Measurements from ENCODE around the gene BCOR. TPM values are rescaled to one million over a fixed set of nuclear protein-coding genes. Genes with fewer than 3 reads are reported as not detected.
A peak's percentile ranks its signal among the peaks of the same experiment; 100 is the strongest.

BCOR gene
- total RNA-seq, result 10 to 100 TPM; 23.8 to 37.5 (median 31.1) TPM

- DNase-seq (ENCODE audit: low spot score in 2 of 2), result peak; percentile 42 to 93
- peak within 1 kb of the TSS; percentile 53 for H3K4me3 ChIP-seq (ENCODE audit: low read depth, poor library complexity, severe bottlenecking)
- 1% methylated on average over 76 of the region's 98 CpGs; no CpG with 5 or more reads in 1 of the 2 donors for WGBS, 2 donors
- intact Hi-C loops (cut with DNase I; ENCODE audit: low total_unique reads), result no loop called here
- no peak for TF ChIP-seq CTCF (IDR thresholded peaks at IDR 0.05)
- peak in 1 of 2 donors; percentile 30 for TF ChIP-seq POLR2A (IDR thresholded peaks at IDR 0.05)
These were observed at the start of gene BCOR for GRCh38 chrX:40097504-40098263. Gene BCOR (minus strand): TSS chrX:40097958. CDS start chrX:40077929, 20,029 bp downstream.

- 52 to 89% methylated on average over 49 to 50 of the region's 50 CpGs for WGBS, 2 donors
- H3K4me3 ChIP-seq (ENCODE audit: low read depth, poor library complexity, severe bottlenecking), result no peak overlapping the region
- intact Hi-C loops (cut with DNase I; ENCODE audit: low total_unique reads), result no loop called here
- no peak for DNase-seq (ENCODE audit: low spot score in 2 of 2)
- TF ChIP-seq POLR2A (IDR thresholded peaks at IDR 0.05) (no peak), CTCF (IDR thresholded peaks at IDR 0.05) (no peak)
These were observed 49.6 kb upstream of the BCOR start for GRCh38 chrX:40147126-40147952.

GRCh38 chrX:40146262-40147125 is 48.7 kb upstream of the BCOR start:
- intact Hi-C loops (cut with DNase I; ENCODE audit: low total_unique reads), result no loop called here
- TF ChIP-seq CTCF (IDR thresholded peaks at IDR 0.05) (no peak), POLR2A (IDR thresholded peaks at IDR 0.05) (no peak)
- peak overlapping the region; percentile 3 for H3K4me3 ChIP-seq (ENCODE audit: low read depth, poor library complexity, severe bottlenecking)
- WGBS, 2 donors, result 14 to 51% methylated on average over 10 to 53 of the region's 77 CpGs
- DNase-seq (ENCODE audit: low spot score in 2 of 2), result no peak

- TF ChIP-seq POLR2A (IDR thresholded peaks at IDR 0.05) (no peak), CTCF (IDR thresholded peaks at IDR 0.05) (no peak)
- intact Hi-C loops (cut with DNase I; ENCODE audit: low total_unique reads), result no loop called here
- no peak for DNase-seq (ENCODE audit: low spot score in 2 of 2)
These were observed 48.1 kb upstream of the BCOR start for GRCh38 chrX:40145923-40146261.

GRCh38 chrX:40145001-40145922 is 47.5 kb upstream of the BCOR start:
- no peak for DNase-seq (ENCODE audit: low spot score in 2 of 2)
- H3K4me3 ChIP-seq (ENCODE audit: low read depth, poor library complexity, severe bottlenecking), result peak overlapping the region; percentile 12
- TF ChIP-seq CTCF (IDR thresholded peaks at IDR 0.05) (no peak), POLR2A (IDR thresholded peaks at IDR 0.05) (no peak)
- intact Hi-C loops (cut with DNase I; ENCODE audit: low total_unique reads), result no loop called here
- 9 to 25% methylated on average over 34 to 54 of the region's 54 CpGs for WGBS, 2 donors

More at GRCh38 chrX:40145923-40146261, 48.1 kb upstream of the BCOR start:
- peak overlapping the region; percentile 12 for H3K4me3 ChIP-seq (ENCODE audit: low read depth, poor library complexity, severe bottlenecking)
- 2 to 6% methylated on average over 12 to 31 of the region's 37 CpGs for WGBS, 2 donors
